DMS53 (cell line): ENCODE measurements around the gene PDZK1.
"Not testable (repeated sequence)": the region's sequence is repeated elsewhere in the genome, so short reads cannot be mapped to it uniquely, and the experiment has no call there.

ENCODE experiments used
- DNase-seq: peaks from one replicate; lab custom pipeline; 2025; lab: John Stamatoyannopoulos, UW

PDZK1 gene

GRCh38 chr1:145656245-145656943 lies 50.8 kb downstream of the PDZK1 start:
- DNase-seq = not testable (repeated sequence)

GRCh38 chr1:145643990-145644389 lies 63.2 kb downstream of the PDZK1 start:
- DNase-seq = not testable (repeated sequence)

- not testable (repeated sequence) for DNase-seq
These were observed 65.3 kb downstream of the PDZK1 start for GRCh38 chr1:145641886-145642285.

GRCh38 chr1:145636237-145636636 lies 70.9 kb downstream of the PDZK1 start:
- DNase-seq = not testable (repeated sequence)

- not testable (repeated sequence) for DNase-seq
These were observed 85.0 kb downstream of the PDZK1 start for GRCh38 chr1:145622177-145622576.
